Gastrocnemius medialis (tissue), 4 donors: Measurements from ENCODE around the gene GNMT.

Source experiments
- CTCF ChIP-seq, 5 experiments: fragments of 450-650 bp in 3 of 5; fragments of 200-600 bp in 2 of 5; sonication (generic) in 2 of 5; IDR thresholded peaks in 4 of 5; conservative IDR thresholded peaks in 1 of 5; 1 replicate in 4 of 5; 2 replicates in 1 of 5; pipeline ENCODE4 v1.5.1; 2016 to 2019; ENCODE audit warnings: antibody characterized with exemption in 5 of 5, mild to moderate bottlenecking in 3 of 5, moderate library complexity in 3 of 5
- POLR2A ChIP-seq, 2 donors: fragments of 450-650 bp; IDR thresholded peaks; one replicate each; pipeline ENCODE4 v1.6.1; 2017; ENCODE audit warnings: antibody characterized with exemption in 2 of 2, mild to moderate bottlenecking in 2 of 2, moderate library complexity in 2 of 2

DNA sequence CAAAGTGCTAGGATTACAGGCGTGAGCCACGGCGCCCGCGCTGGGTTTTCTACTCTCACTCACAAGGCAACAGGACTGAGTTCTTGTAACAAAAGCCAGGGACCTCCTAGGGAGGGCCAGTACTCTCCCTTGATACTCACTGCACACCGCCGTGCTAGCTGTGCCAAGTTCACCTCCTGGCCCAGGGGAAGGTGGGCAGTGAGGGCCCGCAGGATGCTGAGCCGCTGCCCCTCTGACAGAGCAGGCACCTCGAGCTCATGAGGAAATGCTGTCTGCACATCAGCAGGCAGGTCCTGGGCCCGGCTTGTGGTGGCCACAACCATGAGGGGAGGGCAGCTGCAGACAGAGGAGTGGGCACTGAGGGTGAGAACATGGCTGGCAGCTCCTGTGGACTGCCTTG is 6.7 kb downstream of the GNMT start:
- no peak for TF ChIP-seq CTCF (IDR thresholded peaks at IDR 0.05 in 4 of 5, conservative IDR thresholded peaks at IDR 0.05 in 1 of 5)
- TF ChIP-seq POLR2A (IDR thresholded peaks at IDR 0.05): no peak
